Measurements from ENCODE around the gene GLP2R.
A peak's percentile ranks its signal among the peaks of the same experiment; 100 is the strongest.
"Not testable (repeated sequence)": the region's sequence is repeated elsewhere in the genome, so short reads cannot be mapped to it uniquely, and the experiment has no call there.

GLP2R gene

DNA sequence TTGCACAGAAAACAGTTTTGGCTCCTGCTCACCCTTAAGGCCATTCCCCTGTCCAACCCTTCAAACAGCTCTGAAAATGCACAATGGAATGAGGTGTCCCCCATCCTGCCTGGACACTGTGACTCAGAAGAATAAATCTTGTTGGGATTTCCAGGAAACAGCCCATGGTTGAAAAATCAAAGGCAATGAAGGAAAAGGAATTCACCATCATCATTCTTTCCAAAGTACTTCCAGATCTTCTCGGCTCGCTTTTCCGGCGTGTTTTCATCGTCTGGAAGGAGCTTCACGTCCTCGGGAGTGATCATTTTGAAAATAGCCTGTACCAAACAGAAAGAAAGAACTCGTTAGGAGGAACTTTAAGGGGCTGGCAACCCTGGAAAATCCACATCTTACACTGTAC is 75.1 kb downstream of the GLP2R start:
- no peak for DNase-seq

DNA sequence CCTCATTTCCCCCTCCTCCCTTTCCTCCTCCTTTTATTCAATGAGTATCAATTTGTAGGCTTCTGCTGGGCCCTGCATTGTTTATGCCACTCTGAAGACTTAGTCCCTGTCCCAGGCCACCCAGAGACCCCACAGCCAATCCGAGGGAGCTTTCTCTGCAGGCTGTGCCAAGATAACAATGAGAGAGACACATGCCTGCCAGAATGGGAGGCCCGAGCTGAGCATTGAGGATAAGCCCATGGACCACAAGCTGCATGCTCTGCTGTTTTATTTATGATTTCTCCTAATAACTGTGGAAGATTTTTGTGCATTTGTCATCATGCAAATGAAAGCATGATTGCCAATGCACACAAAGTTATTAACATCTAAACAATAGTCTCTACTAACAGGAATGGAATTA is 76.4 kb downstream of the GLP2R start:
- no peak for DNase-seq

DNA sequence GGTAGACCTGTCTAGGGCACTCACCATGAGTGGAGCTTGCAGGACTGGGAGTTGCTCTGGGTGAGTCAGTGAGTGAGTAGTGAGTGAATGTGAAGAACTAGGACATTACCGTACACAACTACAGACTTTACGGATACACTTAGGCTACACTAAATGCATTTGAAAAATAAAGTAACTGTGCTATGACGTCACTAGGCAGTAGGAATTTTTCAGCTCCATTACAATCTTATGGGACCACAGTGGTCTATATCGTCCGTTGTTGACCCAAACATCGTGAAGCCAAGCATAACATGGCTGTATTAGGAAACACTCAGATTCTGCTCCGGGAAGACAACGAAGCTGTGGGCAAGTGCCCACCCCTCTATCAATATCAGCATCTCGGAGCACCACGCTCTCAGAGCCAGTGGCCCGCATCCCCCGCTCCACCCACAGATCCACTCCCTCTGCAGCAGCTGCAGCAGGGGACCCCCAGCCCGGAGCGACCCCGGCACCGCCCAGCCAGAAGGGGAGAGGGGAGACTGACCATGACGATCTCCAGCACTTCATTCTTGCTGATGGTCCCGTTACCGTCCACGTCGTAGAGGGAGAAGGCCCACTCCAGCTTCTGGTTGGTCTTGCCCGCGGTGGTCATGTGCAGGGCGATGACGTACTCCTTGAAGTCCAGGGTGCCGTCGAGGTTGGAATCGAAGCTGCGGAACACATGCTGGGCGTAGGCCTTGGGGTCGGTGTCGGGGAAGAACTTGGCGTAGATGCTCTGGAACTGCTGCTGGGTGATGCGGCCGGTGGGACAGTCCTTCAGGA is 78.8 kb downstream of the GLP2R start:
- no peak for DNase-seq

DNA sequence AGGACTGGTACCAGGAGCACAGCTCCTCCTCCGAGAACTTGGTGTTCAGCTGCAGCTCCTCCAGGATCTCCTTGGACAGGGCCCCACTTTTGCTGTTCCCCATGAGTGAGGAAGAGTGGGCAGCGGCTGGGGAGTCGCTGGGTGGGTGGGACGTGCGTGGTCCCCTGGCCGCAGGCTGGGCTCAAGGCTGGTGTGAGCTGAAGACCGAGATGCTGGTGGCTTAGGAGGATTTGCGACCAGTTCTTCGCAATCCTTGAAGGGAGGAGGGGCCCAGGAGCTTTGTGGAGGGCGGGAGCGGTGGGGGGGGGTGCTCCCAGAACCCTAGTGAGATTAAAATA is 79.3 kb downstream of the GLP2R start, which contains the start of gene RCVRN:
Gene RCVRN (minus strand): TSS at position 194 of the 338 bp plus-strand sequence. CDS start 91 bp downstream, at position 103.
- DNase-seq = no peak

DNA sequence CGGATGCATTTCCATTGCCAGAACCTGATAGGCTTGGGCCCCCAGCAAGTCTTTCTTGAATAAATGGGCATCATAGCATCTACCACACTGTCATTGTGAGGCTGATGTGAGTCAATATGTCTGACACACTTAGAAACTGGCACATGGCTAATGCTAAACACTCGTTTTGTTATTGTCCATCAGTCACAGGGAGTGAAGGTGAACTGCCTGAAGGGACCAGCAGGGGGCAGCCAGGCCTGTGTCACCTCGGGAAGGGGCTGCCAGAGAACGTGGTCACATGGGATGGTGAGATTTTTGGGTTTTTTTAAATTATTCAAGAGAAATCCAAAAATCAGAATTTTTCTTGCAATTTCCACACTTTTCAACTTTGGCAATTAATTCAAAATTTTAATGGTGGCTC is 80.2 kb downstream of the GLP2R start:
- DNase-seq = no peak

DNA sequence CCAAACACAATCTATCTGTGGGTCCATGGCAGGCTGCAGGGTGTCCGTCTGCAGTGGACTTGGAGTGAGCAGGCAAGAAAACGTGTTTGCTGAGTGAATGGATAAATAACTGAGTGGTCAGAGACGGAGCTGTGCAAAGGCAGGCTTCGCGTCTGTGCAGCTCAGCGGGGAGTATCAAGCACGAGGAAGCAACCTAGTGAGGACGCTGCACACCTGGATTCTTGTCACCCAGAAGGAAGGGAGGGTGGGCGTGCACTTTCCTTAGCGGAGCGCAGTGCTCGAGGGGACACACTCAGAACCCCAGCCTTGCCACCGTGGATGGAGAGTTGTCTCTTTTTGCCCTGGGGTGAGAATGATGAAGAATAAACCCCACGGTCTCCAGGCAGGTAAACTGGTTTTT is 80.9 kb downstream of the GLP2R start:
- no peak for DNase-seq

DNA sequence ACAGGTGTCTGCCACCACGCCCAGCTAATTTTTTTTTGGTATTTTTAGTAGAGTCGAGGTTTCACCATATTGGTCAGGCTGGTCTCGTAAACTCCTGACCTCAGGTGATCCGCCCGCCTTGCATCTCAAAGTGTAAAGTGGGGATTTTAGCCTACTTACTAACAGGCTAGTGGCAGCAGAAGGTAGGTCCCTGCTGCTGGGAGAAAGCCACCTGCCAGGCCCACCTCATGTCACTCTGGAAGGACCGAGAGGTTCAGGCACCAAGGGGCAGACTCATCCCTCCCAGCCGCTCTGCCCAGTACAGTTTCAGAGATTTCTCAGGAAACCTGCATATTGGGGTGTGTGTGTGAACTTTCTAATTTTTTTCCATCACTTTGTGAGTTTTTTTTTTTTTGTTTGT is 81.4 kb downstream of the GLP2R start:
- no peak for DNase-seq

DNA sequence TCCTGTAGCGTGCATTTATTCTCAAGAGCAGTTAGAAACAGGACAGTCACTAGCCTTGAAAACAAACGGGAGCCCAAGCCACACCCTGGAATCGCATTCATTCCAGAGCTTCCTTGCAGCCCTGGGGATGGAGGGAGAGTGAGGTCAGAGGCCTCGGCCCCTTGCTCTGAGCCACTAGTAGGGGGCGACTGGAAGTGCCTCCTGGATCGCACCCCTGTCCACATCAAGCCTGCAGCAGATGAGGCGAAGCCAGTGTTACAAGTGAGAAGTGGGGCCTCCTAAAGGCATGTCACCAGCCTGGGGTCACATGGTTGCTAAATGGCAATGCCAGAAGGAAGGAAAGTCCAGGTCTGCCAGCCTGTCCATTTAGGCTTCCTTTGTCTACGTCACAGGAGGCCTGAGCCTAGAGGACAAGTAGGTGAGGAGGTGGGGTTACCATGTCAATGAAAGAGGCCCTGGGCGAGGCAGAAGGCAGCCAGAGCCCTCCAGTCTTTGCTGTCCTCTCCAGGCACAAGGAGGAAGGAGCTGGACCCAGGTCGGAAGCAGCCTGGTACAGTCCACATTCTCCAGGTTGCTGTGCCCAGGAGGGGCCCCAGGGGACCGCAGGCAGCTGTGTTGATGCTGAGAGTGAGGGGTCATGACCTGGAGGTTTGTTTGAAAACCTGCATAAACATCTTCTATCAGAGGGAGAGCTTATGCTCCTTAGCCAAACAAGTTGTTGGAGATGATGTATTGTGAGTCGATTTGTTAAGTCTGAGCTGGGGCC is 82.3 kb downstream of the GLP2R start:
- DNase-seq = no peak

DNA sequence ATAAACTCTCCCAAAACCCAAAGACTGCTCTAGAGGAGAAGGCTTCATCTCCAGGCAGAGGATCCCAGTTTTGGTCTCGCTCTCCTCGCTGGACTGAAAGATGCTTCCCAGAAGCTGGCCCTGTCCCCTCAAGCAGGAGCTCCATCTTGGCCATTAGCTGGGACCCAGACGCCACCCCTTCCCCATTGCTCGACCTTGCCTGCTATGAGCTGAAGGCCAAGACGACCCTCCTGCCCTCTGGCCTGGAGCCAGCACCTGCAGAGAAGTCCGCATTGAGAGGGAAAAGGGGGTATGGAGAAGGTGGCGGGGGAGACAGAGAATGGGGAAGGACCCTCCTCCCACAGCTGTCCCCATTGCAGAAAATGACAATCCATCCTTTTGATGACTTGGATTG is 82.9 kb downstream of the GLP2R start:
- DNase-seq = no peak

DNA sequence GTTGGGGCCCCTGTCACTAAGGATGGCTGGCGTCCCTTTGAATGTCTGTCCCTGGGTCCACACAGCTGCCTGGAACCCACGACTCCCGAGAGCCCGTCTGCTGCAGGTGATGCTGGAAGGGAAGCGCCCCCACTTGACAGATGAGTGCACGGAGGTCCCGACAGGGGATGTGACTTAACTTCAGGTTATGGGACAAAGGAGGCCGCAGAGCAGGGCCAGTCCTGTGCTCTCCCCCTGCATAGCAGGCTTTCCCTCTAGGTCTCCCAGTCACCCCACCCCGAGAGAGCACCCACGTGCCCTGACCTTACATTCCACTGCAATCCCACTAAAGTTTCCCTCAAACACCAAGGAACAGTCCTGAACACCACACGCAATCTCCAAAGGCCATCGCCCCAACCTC is 85.4 kb downstream of the GLP2R start:
- no peak for DNase-seq

DNA sequence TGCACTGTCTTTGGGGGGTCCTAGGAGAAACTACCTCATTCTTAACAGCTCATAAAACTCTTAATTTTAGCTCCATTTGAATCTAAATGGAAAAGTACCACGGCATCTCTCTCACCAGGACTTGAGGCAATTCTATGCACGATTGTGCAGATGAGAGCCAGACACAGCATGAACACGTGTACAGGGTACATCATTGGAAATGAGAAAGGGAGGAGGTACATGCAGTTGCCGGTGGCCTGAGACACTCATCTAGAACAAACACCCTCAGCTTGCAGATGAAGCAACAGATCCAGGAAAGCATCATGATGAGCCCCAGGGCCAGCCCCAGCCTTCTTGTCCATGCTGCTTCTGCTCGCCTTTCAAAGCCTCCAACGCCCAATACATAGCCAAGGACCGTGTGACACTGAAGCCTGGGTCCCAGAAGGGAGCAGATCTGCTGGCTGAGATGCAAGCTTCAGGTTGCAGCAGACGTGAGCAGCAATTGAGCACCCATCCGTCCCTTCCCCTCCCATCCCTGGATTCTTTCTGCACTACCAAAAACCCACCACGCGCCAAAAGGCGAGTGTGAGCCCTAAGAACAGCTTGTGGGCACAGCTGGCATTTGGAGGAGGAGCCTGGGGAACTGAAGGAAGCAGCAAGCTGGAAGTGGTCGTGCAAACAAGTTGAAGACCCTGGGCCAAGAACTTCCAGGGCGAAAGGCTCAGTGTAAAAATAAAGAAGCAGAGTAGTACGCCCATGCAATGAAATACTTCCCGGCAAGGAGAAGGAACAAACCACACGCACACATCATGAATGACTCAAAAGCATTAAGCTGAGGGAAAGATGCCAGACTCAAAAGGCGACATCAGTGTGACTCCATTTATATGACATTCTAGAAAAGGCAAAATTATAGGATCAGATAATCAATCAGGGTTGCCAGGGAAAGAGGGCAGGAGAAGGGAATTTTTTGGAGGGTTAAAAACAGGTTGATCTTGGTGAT is 86.7 kb downstream of the GLP2R start:
- no peak for DNase-seq

DNA sequence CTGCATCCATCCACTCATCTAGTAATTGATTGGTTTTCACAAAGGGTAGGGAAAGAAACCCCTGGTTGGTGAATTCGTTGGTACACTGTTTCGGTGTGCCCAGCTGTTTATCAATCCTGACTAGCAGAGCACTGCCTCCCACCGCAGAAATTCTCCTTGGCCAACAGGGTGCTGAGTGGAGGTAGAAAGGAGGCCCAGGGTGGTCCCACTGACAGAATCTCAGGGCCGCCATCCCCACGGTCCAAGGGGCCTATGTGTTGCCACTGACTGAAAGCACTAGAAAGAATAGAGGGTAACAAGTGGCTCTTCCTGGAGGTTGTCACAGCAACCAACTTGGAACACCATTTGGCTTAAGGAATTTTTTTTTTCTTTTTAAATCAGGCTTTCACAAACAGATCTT is 87.8 kb downstream of the GLP2R start:
- DNase-seq = no peak

DNA sequence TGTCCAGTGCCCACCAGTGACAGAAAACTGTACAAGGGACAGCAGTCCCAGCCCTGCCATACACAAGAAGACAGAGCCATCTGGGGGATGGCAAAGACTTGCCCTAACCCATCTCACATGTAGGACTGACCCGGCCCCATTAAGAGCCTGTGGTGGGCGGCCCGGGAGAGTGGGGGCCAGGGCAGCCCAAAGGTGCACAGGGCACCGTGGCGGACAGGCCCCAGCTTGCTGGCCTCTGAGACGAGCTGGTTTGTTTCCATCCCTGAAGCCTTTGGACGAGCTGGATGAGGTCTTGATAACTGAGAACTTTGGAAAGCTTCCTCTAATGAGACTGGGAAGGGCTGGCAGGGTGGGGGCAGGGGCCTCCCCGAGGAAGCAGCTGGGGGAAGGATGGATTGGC is 90.4 kb downstream of the GLP2R start:
- DNase-seq = no peak

DNA sequence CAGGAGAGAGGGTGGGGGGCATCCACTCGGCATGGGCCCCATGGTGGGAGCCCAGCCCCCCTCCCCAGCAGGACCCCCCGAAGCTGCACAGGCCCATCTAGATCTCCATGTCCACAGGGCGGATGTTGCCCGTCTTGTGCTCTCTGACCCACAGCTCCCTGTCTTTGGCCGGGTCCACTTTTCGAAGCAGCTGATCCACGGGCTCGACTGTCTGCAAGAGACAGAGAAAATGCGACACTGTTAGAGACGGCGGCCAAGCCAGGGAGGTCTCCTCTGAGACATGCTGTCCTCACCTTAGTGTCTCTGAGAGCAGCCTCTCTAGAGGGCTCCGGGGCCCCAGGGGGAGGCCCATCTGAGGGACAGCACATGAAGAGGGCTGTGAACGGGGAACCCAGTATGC is 91.4 kb downstream of the GLP2R start:
- no peak for DNase-seq

DNA sequence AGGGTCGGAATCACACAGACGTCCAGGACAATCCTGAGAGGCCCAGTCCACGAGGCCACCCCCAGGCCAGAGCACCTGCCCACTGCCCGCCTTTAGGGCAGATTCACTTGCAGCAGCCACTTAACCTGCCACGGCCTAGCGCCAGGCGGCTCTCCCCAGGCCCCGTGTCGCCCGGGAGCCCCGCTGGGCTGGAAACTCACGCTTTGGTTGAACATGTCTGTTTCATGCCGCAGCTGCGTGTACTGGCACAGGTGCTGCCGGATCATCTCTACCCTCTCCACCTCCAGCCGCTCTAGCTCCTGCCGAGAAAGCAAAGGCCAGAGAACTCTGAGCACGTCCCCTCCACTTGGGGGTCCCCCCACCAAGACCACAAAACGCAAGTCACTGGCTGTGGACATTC is 92.1 kb downstream of the GLP2R start:
- no peak for DNase-seq

DNA sequence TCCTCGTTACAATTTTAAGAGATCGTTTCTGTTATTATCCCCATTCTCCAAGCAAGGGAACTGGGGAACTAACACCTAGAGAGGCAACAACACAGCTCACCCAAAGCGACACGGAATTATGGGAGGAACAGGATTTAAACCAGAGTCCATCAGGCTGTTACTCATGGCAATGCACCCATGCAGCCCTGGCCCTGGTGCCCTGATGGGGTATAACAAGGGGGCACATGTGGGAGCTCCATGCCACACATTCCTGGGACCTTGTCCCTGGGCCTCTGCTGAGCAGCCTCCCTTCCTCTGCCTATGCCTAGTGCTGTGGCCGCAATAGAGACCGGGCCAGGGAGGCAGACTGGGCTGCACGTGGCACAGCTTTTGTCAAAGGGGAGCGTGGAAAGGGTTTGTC is 92.6 kb downstream of the GLP2R start:
- no peak for DNase-seq

DNA sequence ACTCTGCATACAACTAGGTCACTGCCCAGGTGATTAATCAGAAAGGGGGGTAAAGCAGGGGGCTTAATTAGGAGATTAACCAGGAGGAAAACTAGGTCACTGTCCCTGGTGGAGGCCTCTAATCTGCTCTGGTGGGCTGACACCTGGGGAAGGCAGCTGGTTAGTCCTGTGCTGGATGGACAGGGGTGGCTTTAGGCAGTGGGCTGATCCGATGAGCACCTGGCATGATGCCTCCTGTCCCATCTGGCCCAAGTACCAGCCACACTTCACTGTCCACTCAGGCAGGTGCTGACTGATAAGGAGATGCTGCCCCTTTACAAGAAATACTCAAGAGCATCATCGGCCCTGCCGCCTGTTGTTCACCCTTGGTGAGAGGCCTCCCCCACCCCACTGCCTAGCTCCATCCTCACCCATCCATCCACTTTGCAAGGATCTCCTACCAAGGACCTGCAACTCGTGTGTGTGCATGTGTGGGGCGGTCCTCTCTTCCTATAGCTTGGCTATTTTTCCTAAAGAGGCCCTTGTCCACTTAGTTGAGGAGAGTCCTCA is 93.2 kb downstream of the GLP2R start:
- no peak for DNase-seq

DNA sequence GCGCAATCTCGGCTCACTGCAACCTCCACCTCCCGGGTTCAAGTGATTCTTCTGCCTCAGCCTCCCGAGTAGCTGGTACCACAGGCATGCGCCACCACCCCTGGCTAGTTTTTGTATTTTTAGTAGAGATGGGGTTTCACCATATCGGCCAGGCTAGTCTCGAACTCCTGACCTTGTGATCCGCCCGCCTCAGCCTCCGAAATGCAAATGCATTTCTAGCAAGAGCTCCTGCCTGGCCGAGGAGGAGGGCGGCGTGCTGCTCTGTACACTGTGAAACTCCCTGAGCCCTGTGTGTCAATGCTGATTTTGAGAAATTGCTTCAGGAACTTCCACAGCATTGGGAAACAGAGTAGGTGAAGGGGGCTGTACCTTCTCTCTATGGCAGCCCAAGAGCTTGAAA is 95.5 kb downstream of the GLP2R start:
- not testable (repeated sequence) for DNase-seq

DNA sequence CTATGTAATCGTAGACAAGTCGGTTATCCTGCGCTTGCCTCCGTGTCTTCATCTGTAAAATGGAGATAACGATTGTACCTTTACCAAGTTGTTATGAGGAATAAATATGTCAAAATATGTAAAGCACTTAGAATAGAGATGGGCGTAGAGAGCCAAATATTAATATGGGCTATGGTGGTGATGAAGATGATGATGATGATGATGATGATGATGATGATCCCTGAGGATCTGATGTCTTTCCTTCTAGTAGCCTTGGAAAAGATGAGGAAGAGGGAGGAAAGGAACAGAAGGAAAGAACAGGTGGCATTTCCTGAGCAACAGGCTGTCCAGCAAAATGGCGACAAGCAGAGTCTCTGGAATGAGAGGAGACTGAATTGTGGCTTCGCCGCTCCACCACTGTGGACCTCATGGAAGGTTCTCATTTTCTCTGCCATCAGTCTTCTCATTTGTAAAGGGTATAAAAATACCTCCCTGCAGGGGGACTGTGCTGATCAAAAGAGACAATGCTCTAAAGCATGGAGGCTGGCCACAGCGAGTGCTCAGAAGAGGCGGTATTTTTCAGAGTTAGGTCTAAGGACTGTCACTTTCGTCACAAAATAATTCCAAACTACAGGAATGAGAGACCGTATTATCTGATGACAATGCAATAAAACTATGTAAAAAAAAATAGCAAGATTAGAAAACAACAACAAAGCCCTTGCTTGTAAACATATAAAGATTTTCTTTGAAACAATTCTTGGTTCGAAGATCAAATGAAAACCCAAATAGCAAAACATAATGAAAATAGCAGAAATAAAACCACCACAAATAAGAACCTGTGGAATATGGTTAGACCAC is 96.5 kb downstream of the GLP2R start:
- no peak for DNase-seq

DNA sequence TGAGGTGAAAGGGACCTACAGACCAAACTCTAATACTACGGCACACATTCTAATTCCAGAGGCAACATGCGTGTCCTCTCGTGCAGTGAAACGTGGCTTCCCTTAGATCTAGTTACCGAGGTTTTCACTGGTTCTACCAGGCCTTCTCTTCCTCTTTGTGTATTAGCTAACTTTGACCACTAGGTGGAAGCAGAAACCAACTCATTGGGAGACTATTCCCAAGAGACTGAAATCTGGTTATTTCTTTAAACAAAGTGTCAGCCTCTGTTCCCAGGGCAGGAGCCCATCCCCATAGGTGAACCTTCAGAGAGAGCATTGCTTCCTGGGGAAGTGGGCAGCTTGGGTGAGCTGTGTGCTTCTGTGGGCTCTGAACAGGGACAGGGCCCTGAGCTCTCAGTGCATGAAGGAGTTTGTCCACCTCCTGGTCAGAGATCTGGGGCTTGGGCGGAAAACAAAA is 99.0 kb downstream of the GLP2R start:
- peak; percentile 3 for DNase-seq

DNA sequence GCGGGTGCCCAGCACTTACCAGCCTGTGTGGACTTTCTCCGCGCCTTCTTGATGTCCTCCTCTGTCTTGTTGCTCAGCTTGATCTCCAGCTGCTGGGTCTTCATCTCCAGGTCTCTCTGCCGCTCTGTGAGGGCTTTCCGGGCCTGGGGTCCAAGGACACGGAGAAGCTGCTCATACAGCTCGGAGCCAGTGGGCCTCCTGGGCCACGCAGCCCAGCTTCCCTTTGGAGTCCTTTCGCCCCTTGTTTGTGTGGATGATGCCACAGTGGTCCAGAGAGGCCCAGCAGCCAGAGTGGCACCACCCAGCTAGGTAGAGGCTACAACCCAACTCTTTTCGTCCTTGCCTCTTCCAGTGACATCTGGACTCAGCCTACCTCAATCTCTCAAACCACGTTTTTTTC is 99.7 kb downstream of the GLP2R start:
- DNase-seq = no peak

Measured in NCI-H446 treated with DMSO at 0.1 percent for 48 hours (cell line).